GM21526 (cell line): Measurements from ENCODE around the gene FIGNL1.

Source experiments
- ATAC-seq: cut with Tn5 transposase; IDR thresholded peaks from one replicate; pipeline ENCODE4 v1.9.1; 2021; ENCODE audit warnings: moderate library complexity; ENCODE audit not compliant: unreplicated experiment, low FRiP score

FIGNL1 gene

DNA sequence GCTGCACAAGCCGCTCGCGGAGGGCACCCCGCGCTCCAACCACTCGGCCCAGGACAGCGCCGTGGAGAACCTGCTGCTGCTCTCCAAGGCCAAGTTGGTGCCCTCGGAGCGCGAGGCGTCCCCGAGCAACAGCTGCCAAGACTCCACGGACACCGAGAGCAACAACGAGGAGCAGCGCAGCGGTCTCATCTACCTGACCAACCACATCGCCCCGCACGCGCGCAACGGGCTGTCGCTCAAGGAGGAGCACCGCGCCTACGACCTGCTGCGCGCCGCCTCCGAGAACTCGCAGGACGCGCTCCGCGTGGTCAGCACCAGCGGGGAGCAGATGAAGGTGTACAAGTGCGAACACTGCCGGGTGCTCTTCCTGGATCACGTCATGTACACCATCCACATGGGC lies 50.0 kb downstream of the FIGNL1 start:
- ATAC-seq, result no peak

DNA sequence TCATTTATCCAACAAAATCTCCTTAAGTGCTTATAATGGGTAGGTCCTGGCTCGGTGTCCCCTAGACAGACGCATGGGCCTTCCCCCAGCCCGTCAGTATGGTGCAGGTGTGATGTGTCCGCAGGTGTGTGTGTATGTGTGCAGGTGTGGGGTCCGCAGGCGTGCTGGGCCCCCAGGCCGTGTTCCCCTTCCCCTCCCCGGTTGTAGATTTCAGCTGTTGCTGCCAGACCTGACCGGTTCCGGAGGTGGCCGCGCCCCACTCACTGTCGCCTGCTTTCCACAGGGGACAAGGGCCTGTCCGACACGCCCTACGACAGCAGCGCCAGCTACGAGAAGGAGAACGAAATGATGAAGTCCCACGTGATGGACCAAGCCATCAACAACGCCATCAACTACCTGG lies 50.5 kb downstream of the FIGNL1 start:
- no peak for ATAC-seq

DNA sequence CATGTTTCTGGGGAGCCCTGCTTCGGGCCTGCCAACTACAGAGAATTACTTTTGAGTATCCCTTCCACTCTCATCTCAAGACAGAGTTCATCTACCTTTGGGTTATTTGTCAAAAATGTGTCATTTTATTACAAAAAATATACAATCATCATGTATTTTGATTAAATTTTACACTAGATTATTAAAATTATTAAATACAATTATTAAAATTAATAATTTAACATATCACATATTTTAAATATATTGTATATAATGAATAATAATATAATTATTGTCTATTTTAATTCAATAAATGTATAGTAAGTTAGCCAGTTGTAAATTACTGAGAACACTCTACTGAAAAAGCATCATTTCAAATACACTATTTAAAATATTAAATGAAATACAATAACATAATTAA lies 50.9 kb downstream of the FIGNL1 start:
- no peak for ATAC-seq

DNA sequence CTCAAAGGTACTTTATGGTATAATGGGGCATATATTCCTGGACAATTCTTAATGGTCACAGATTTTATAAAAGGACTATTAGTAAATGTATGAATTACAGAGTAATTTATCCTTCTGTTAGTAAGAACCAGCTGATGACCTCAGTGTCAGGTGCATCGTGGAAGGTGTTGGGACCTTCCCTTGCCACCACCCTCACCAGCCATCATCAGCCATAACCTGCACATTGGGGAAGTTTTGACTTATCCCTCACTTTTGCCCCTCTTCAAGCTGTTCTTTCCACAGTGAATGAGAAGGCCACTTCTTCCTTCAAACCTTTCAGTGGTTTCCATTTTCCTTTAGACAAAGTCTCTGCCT lies 52.2 kb downstream of the FIGNL1 start:
- no peak for ATAC-seq

DNA sequence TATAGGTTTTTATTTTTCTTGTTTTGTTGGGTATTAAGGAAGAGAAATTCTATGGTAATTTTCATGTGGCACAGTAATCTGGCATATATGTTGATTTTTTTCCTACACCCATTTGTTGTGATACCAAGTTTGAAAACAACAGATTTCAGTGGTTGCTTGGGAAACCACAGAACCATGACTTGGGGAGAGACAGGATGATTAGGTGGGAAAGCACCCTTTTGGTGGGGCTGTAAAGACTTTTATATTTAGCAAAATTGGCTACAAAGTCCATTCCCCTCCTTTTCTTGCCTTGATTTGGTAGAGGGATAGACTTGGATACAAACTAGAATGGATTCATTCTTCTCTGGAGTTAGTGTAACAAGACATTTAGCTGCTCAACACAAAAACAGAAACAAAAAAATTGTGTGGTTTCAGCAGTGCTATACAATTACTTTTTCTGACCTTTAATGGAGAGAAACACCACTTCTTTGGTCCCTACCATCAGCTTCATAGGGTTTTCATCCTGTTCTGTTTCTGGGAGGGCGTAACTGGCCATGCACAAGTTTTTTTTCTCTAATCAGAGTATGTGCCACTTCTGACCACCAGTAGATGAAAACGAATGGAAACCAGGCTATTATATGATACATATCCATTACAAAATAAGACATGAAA lies 52.7 kb downstream of the FIGNL1 start:
- peak; percentile 66 for ATAC-seq

DNA sequence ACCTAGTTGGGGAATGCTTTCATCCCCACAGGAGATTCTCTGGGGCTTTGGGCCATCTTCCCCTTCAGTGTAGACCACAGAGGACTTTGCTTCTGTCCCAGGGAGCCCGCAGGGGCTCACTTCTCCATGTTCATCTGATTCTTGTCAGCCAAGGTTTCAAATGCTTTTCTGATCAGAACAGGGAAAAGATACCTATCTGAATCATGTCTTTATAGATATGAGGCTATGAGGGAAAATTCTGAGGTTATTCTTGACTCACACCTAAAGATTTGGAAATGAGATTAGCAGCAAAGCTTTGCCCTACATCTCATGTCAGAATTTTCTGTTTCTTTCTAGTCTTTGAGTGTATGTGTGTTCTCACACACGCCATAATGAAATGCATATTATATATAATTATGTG lies 53.3 kb downstream of the FIGNL1 start:
- ATAC-seq, result peak; percentile 4

DNA sequence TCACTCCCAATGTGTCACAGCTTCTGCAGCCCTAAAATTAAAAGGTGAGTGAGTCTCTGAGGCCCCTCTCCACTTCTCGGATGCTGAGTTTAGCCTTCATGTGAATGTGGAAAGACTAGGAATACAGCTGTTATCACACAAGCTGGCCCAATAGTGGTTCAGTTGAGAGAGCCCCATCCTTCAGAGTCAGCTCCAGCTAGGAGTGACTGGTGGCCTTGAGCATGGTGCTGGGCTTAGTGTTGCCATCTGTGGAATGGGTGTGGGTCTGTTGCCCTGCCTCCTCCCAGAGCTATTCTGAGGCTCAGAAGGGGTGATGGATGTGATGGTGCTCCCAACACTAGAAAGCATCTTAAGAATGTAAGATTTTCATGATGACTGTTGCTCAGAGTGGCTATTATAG lies 55.8 kb downstream of the FIGNL1 start:
- ATAC-seq, result no peak
